GM12878 (cell line): ENCODE measurements around the gene CUL5. TPM values are rescaled to one million over a fixed set of nuclear protein-coding genes. Genes with fewer than 3 reads are reported as not detected.

Source experiments
- ATAC-seq: fragments of 200-7000 bp; cut with Tn5 transposase; 3 replicates; pipeline ENCODE4 v1.9.1; 2020; ENCODE audit warnings: mild to moderate bottlenecking, moderate library complexity
- BruUV-seq: library from RNA; stranded (reverse); fragments of 400-500 nt; replicated peaks from 2 replicates; lab custom pipeline; 2021; lab: Mats Ljungman, UMichigan
- CTCF ChIA-PET: fragments of 300-600 bp; sonication (Branson Sonifier 250); formaldehyde crosslinking; extraction: SDS; loops from one replicate; lab custom pipeline; 2021; ENCODE audit warnings: inconsistent platforms; lab: Yijun Ruan, JAX
- POLR2A ChIA-PET: fragments of 350-600 bp; formaldehyde crosslinking; extraction: SDS; loops from one replicate; lab custom pipeline; 2021; ENCODE audit warnings: inconsistent platforms; lab: Charles Lee
- RAD21 ChIA-PET: fragments of 300-600 bp; sonication (Branson Sonifier 250); formaldehyde crosslinking; loops from one replicate; lab custom pipeline; 2023; ENCODE audit warnings: antibody characterized with exemption; ENCODE audit not compliant: unreplicated experiment; lab: Charles Lee
- SMC1A ChIA-PET: fragments of 300-600 bp; sonication (Branson Sonifier 250); formaldehyde crosslinking; loops from one replicate; lab custom pipeline; 2023; ENCODE audit not compliant: unreplicated experiment, uncharacterized antibody; lab: Charles Lee
- DNase-seq: peaks from one replicate; pipeline ENCODE4 v3.0.0-alpha.2; 2011; ENCODE audit warnings: low read depth, low spot score
- FAIRE-seq: peaks from 3 replicates; lab custom pipeline; 2011; peaks lifted over from hg19 to GRCh38; lab: Jason Lieb, UNC
- H2AFZ ChIP-seq: 2 replicates; pipeline ENCODE4 v1.6.0; 2011; ENCODE audit warnings: low read depth, low read length, control low read depth; ENCODE audit not compliant: control insufficient read depth
- H3K27ac ChIP-seq: 2 replicates; pipeline ENCODE4 v1.5.1; 2011; ENCODE audit warnings: control low read depth; ENCODE audit not compliant: control insufficient read depth, insufficient read depth
- H3K27me3 ChIP-seq, 2 experiments: replicated peaks in 1 of 2; 2 replicates each; pipeline versions ENCODE4 v1.6.0 to v1.6.1; 2011; ENCODE audit warnings: low read length in 1 of 2; ENCODE audit not compliant: control insufficient read depth in 2 of 2, insufficient read depth in 2 of 2
- H3K36me3 ChIP-seq, 2 experiments: 2 replicates each; pipeline ENCODE4 v1.5.1; 2011; ENCODE audit warnings: low read length in 1 of 2; ENCODE audit not compliant: control insufficient read depth in 2 of 2, insufficient read depth in 2 of 2
- H3K4me1 ChIP-seq: 2 replicates; pipeline ENCODE4 v1.6.1; 2011; ENCODE audit warnings: mild to moderate bottlenecking, low read length, moderate library complexity, mixed read lengths; ENCODE audit not compliant: control insufficient read depth, insufficient read depth
- H3K4me2 ChIP-seq: 2 replicates; pipeline ENCODE4 v1.6.0; 2011; ENCODE audit warnings: control low read depth; ENCODE audit not compliant: control insufficient read depth, insufficient read depth
- H3K4me3 ChIP-seq: fragments of 200-600 bp; sonication (generic); 2 replicates; pipeline ENCODE4 v1.5.1; 2016
- H3K79me2 ChIP-seq: 2 replicates; pipeline ENCODE4 v1.6.0; 2011; ENCODE audit warnings: low read length; ENCODE audit not compliant: control insufficient read depth, insufficient read depth
- H3K9ac ChIP-seq: 2 replicates; pipeline ENCODE4 v1.8.0; 2011; ENCODE audit warnings: low read length, control low read depth, mixed read lengths; ENCODE audit not compliant: control insufficient read depth, insufficient read depth
- H3K9me3 ChIP-seq: replicated peaks from 3 replicates; pipeline ENCODE4 v1.5.1; 2011; ENCODE audit warnings: mild to moderate bottlenecking, low read length; ENCODE audit not compliant: control insufficient read depth, insufficient read depth
- H4K20me1 ChIP-seq: 2 replicates; pipeline ENCODE4 v1.6.0; 2011; ENCODE audit not compliant: control insufficient read depth, insufficient read depth
- ATF3 ChIP-seq: IDR thresholded peaks from 2 replicates; pipeline ENCODE4 v1.6.1; 2011; ENCODE audit warnings: low read depth, mild to moderate bottlenecking, low read length, moderate library complexity, borderline replicate concordance; ENCODE audit errors: extremely low read depth
- CBX3 ChIP-seq: fragments of 200-600 bp; sonication (generic); IDR thresholded peaks from 2 replicates; pipeline ENCODE4 v1.6.1; 2016; ENCODE audit warnings: low read depth, borderline replicate concordance
- IKZF2 ChIP-seq, 2 experiments: fragments of 450-650 bp; IDR thresholded peaks; 2 replicates each; pipeline ENCODE4 v1.6.1; 2017; ENCODE audit warnings: mild to moderate bottlenecking in 2 of 2, moderate library complexity in 2 of 2
- IRF5 ChIP-seq: fragments of 450-650 bp; IDR thresholded peaks from 2 replicates; pipeline ENCODE4 v1.6.1; 2017; ENCODE audit warnings: borderline replicate concordance
- MXI1 ChIP-seq: fragments of 150-350 bp; IDR thresholded peaks from 2 replicates; pipeline ENCODE4 v1.6.1; 2011; ENCODE audit warnings: low read depth, mild to moderate bottlenecking, inconsistent platforms, low read length, improper control_type of control experiment
- NBN ChIP-seq: fragments of 450-650 bp; IDR thresholded peaks from 2 replicates; pipeline ENCODE4 v1.6.1; 2016
- NFXL1 ChIP-seq: fragments of 450-650 bp; IDR thresholded peaks from 2 replicates; pipeline ENCODE4 v1.6.1; 2017; ENCODE audit warnings: antibody characterized with exemption, mild to moderate bottlenecking, borderline replicate concordance
- NR2F1 ChIP-seq: fragments of 450-650 bp; conservative IDR thresholded peaks from 2 replicates; pipeline ENCODE4 v1.6.1; 2017; ENCODE audit warnings: mild to moderate bottlenecking
- NRF1 ChIP-seq: conservative IDR thresholded peaks from 2 replicates; pipeline ENCODE4 v1.6.1; 2011; ENCODE audit warnings: mild to moderate bottlenecking, low read depth, low read length, improper control_type of control experiment
- PBX3 ChIP-seq: IDR thresholded peaks from 2 replicates; pipeline ENCODE4 v1.6.1; 2011; ENCODE audit warnings: mild to moderate bottlenecking, low read depth, low read length, moderate library complexity; ENCODE audit not compliant: insufficient replicate concordance
- SIN3A ChIP-seq: IDR thresholded peaks from 2 replicates; pipeline ENCODE4 v1.6.1; 2012; ENCODE audit warnings: low read depth, low read length, improper control_type of control experiment
- TCF12 ChIP-seq: IDR thresholded peaks from 2 replicates; pipeline ENCODE4 v1.6.1; 2011; ENCODE audit warnings: low read depth, mild to moderate bottlenecking, low read length
- TCF7 ChIP-seq: IDR thresholded peaks from 2 replicates; pipeline ENCODE4 v1.6.1; 2014; ENCODE audit warnings: antibody characterized with exemption, borderline replicate concordance
- ZBTB40 ChIP-seq: fragments of 450-650 bp; IDR thresholded peaks from 2 replicates; pipeline ENCODE4 v1.6.1; 2016; ENCODE audit warnings: mild to moderate bottlenecking, moderate library complexity, borderline replicate concordance
- WGBS: methylation state at CpG from one replicate; pipeline ENCODE4 v1.1.6; 2016; ENCODE audit warnings: low lambda C conversion rate; ENCODE audit not compliant: insufficient replicate concordance, insufficient coverage; ENCODE audit errors: missing lambda C conversion rate; 5-methylcytosine and 5-hydroxymethylcytosine counted together
- in situ Hi-C: fragments of 300-500 bp; cut with MboI; formaldehyde crosslinking; loops from 9 replicates; pipeline ENCODE4 v1.14.3; 2018; ENCODE audit warnings: mixed read lengths
- intact Hi-C: fragments of 100-400 bp; cut with micrococcal nuclease; formaldehyde crosslinking; loops from one replicate; pipeline ENCODE4 v1.14.2; 2022; ENCODE audit not compliant: unreplicated experiment
- polyA plus RNA-seq, 11 experiments: library from polyadenylated mRNA; depleted of rRNA in 4 of 11; unstranded in 6 of 11; stranded (reverse) in 5 of 11; fragments of >200 nt; fragmentation: Nextera tagmentation in 4 of 11; fragmentation: Illumina TruSeq in 1 of 11; extraction: Ambion mirVana in 4 of 11; extraction: Trizol in 1 of 11; gene quantifications; 1 replicate in 1 of 11; 2 replicates in 10 of 11; pipeline versions ENCODE4 v1.2.1 to v1.2.3, GENCODE V29; 2011 to 2016; ENCODE audit warnings: inconsistent platforms in 2 of 11, missing spikeins in 2 of 11, low read depth in 1 of 11
- total RNA-seq, 4 experiments: library from RNA; depleted of rRNA in 3 of 4; stranded (reverse); fragments of >200 nt in 3 of 4; fragmentation: Illumina TruSeq in 1 of 4; extraction: Trizol in 1 of 4; gene quantifications; 2 replicates each; pipeline versions ENCODE4 v1.2.1 to v1.2.3, GENCODE V29; 2013 to 2021

The CUL5 gene
- total and polyA plus RNA-seq, 10 of the 15 experiments (the other 5 are each of a cell fraction or from before 2014, with no cell fraction given) = 9.1 to 37.6 (median 18.3) TPM

GRCh38 chr11:107973641-107974040 is 35.1 kb upstream of the CUL5 start:
- ATAC-seq = no peak
- in situ Hi-C loops = no loop called here
- H3K4me1 ChIP-seq = no peaks in the 10 kb centered on the region
- WGBS = 75% methylated on average over 1 of the region's 1 CpG
- ChIA-PET POLR2A (interaction anchor here (0.7 kb wide), 1 partner anchor 22 kb away, joined by 6 read pairs; no protein-coding TSS in a partner anchor), SMC1A (no interaction called here), CTCF (interaction anchor here (0.6 to 1.6 kb wide), 3 partner anchors 9 to 148 kb away, joined by 3 read pairs; partner anchors contain the start of gene ACAT1), RAD21 (no interaction called here)
- H3K4me2 ChIP-seq = no peak overlapping the region
- no peaks in the 10 kb centered on the region for H3K36me3 ChIP-seq
- no peak for DNase-seq
- no peaks in the 10 kb centered on the region for H3K79me2 ChIP-seq
- intact Hi-C loops = no loop called here
- no peak overlapping the region for H2AFZ ChIP-seq
- H4K20me1 ChIP-seq = no peaks in the 10 kb centered on the region
- no peak overlapping the region for H3K4me3 ChIP-seq
- FAIRE-seq = no peak
- no peaks in the 10 kb centered on the region for H3K27me3 ChIP-seq
- TF ChIP-seq CBX3 = no peak
- TF ChIP-seq MXI1 = no peak
- TF ChIP-seq NRF1 = no peak
- no peak for TF ChIP-seq NBN
- TF ChIP-seq PBX3 = no peak
- TF ChIP-seq TCF7 = no peak
- no peak for TF ChIP-seq ZBTB40
- TF ChIP-seq TCF12 = no peak
- no peak for TF ChIP-seq ATF3
- TF ChIP-seq SIN3A = no peak
- no peak for TF ChIP-seq IRF5
- no peak for TF ChIP-seq NR2F1
- TF ChIP-seq NFXL1 = no peak
- no peak for TF ChIP-seq IKZF2 (IDR thresholded peaks at IDR 0.05)
- no TSS peak for BruUV-seq
- no peak overlapping the region for H3K9ac ChIP-seq
- H3K27ac ChIP-seq = no peak overlapping the region
- no peaks in the 10 kb centered on the region for H3K9me3 ChIP-seq
